CD8-positive, alpha-beta memory T cell (primary cell): ENCODE data around the gene PPTC7. TPM values are rescaled to one million over a fixed set of nuclear protein-coding genes. Genes with fewer than 3 reads are reported as not detected.
"Not testable (repeated sequence)": the region's sequence is repeated elsewhere in the genome, so short reads cannot be mapped to it uniquely, and the experiment has no call there.

Experiments
- CTCF ChIA-PET: fragments of 350-600 bp; sonication (Branson Sonifier 250); formaldehyde crosslinking; loops from one replicate; lab custom pipeline; 2021; ENCODE audit warnings: antibody characterized with exemption; lab: Charles Lee
- POLR2A ChIA-PET: fragments of 350-600 bp; sonication (Branson Sonifier 250); formaldehyde crosslinking; loops from one replicate; lab custom pipeline; 2021; ENCODE audit warnings: antibody characterized with exemption; lab: Charles Lee
- DNase-seq, 5 donors: peaks; one replicate each; pipeline versions ENCODE4 v3.0.0 to v3.0.0-alpha.2; 2020 to 2022; ENCODE audit warnings: mixed read lengths in 1 of 5
- H3K27ac ChIP-seq: one replicate; pipeline ENCODE4 v1.7.0; 2013; ENCODE audit warnings: low read depth, mild to moderate bottlenecking, low read length, moderate library complexity
- H3K27me3 ChIP-seq: 2 replicates; pipeline ENCODE4 v1.7.0; 2013; ENCODE audit warnings: low read length, mild to moderate bottlenecking; ENCODE audit not compliant: insufficient read depth, poor library complexity, severe bottlenecking
- H3K36me3 ChIP-seq: 2 replicates; pipeline ENCODE4 v1.7.0; 2013; ENCODE audit warnings: mild to moderate bottlenecking, low read length, moderate library complexity; ENCODE audit not compliant: insufficient read depth
- H3K4me1 ChIP-seq: 2 replicates; pipeline ENCODE4 v1.7.0; 2013; ENCODE audit warnings: mild to moderate bottlenecking, low read length, moderate library complexity; ENCODE audit not compliant: insufficient read depth
- H3K4me3 ChIP-seq: 2 replicates; pipeline ENCODE4 v1.7.0; 2013; ENCODE audit warnings: mild to moderate bottlenecking, low read length
- H3K9me3 ChIP-seq: 2 replicates; pipeline ENCODE4 v1.7.0; 2013; ENCODE audit warnings: mild to moderate bottlenecking, low read length
- H3K27ac Mint-ChIP-seq, 8 donors: one replicate each; pipeline ENCODE4 v1.8.0; 2020 to 2021; ENCODE audit warnings: mixed read lengths in 8 of 8, mild to moderate bottlenecking in 6 of 8, inconsistent platforms in 3 of 8, moderate library complexity in 3 of 8
- H3K27me3 Mint-ChIP-seq, 2 donors: one replicate each; pipeline ENCODE4 v1.8.0; 2020 to 2021; ENCODE audit warnings: mixed read lengths in 2 of 2, mild to moderate bottlenecking in 1 of 2, moderate library complexity in 1 of 2
- H3K36me3 Mint-ChIP-seq, 3 donors: one replicate each; pipeline ENCODE4 v1.8.0; 2020 to 2021; ENCODE audit warnings: mixed read lengths in 3 of 3, inconsistent platforms in 1 of 3, mild to moderate bottlenecking in 1 of 3
- H3K4me1 Mint-ChIP-seq, 3 donors: one replicate each; pipeline ENCODE4 v1.8.0; 2020 to 2021; ENCODE audit warnings: mixed read lengths in 3 of 3, inconsistent platforms in 1 of 3, mild to moderate bottlenecking in 1 of 3
- H3K4me3 Mint-ChIP-seq, 7 donors: one replicate each; pipeline ENCODE4 v1.8.0; 2020 to 2021; ENCODE audit warnings: mixed read lengths in 7 of 7, mild to moderate bottlenecking in 6 of 7, moderate library complexity in 4 of 7, inconsistent platforms in 2 of 7
- H3K9me3 Mint-ChIP-seq, 5 donors: one replicate each; pipeline ENCODE4 v1.8.0; 2020 to 2022; ENCODE audit warnings: mixed read lengths in 5 of 5, mild to moderate bottlenecking in 3 of 5, moderate library complexity in 2 of 5, inconsistent platforms in 1 of 5
- polyA plus RNA-seq: library from polyadenylated mRNA; unstranded; fragments of 300-500 nt; fragmentation: Illumina TruSeq; gene quantifications from one replicate; pipeline ENCODE4 v1.2.3, GENCODE V29; 2021
- total RNA-seq, 2 experiments: library from RNA; stranded (reverse); gene quantifications; one replicate each; pipeline ENCODE4 v1.2.3, GENCODE V29; 2021

The PPTC7 gene
- total and polyA plus RNA-seq, 3 experiments from 2014 or later = 11.7 to 52.0 (median 52.0) TPM

DNA sequence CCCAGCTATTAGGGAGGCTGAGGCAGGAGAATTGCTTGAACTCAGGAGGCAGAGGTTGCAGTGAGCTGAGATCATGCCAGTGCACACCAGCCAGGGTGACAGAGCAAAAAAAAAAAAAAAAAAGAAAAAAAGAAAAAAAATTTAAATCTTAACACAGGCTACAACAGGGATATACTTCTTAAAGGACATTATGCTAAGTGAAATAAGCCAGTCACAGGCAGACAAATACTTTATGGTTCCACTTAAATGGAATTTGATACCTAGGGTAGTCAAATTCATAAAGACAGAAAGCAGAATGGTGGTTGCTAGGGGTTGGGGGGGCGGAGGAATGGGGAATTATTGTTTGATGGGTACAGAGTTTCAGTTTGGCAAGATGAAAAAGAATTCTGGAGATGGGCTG is 14.8 kb upstream of the PPTC7 start:
- H3K36me3 ChIP-seq = no peaks in the 10 kb centered on the region
- no peaks in the 10 kb centered on the region for H3K4me1 ChIP-seq
- H3K9me3 ChIP-seq = no peaks in the 10 kb centered on the region
- Mint-ChIP-seq H3K27me3 (no peaks in the 10 kb centered on the region), H3K9me3 (no peaks in the 10 kb centered on the region), H3K36me3 (no peaks in the 10 kb centered on the region), H3K4me3 (no peak overlapping the region), H3K4me1 (peaks cover 0 to 6% (median 5%) of the 10 kb centered on the region in 3 donors), H3K27ac (no peak overlapping the region)
- ChIA-PET POLR2A (interaction anchor here (0.7 kb wide), 1 partner anchor 18 kb away, joined by 5 read pairs; no protein-coding TSS in a partner anchor), CTCF (interaction anchor here (1.3 to 14.5 kb wide), 2 partner anchors 43 to 129 kb away, joined by 4 to 154 read pairs; partner anchors contain the start of gene FAM216A)
- no peak for DNase-seq
- no peaks in the 10 kb centered on the region for H3K27me3 ChIP-seq
- H3K27ac ChIP-seq = no peak overlapping the region
- no peak overlapping the region for H3K4me3 ChIP-seq

DNA sequence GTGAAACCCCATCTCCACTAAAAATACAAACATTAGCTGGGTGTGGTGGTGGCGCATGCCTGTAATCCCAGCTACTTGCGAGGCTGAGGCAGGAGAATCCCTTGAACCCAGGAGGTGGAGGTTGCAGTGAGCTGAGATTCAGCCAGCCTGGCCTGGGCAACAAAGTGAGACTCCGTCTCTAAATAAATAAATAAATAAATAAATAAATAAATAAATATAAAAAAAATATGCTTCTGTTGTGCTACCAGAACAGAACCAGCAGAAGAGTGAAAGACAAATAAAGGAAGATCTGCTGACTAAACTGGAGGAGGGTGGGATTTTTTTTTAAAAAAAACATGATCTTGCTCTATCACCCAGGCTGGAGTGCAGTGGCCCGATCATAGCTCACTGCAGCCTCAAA is 9.8 kb upstream of the PPTC7 start:
- DNase-seq, H3K36me3 ChIP-seq, H3K4me3 Mint-ChIP-seq, H3K9me3 Mint-ChIP-seq, H3K27ac ChIP-seq, H3K36me3 Mint-ChIP-seq, H3K9me3 ChIP-seq, H3K27me3 Mint-ChIP-seq, H3K27me3 ChIP-seq, H3K4me3 ChIP-seq, H3K27ac Mint-ChIP-seq: not testable (repeated sequence)
- H3K4me1 Mint-ChIP-seq = peaks cover 4 to 17% (median 11%) of the 10 kb centered on the region in 3 donors
- ChIA-PET POLR2A (interaction anchor here (0.5 kb wide), 1 partner anchor 13 kb away, joined by 3 read pairs; no protein-coding TSS in a partner anchor), CTCF (interaction anchor here (1.3 to 14.5 kb wide), 3 partner anchors 10 to 124 kb away, joined by 4 to 154 read pairs (median 7); partner anchors contain the start of genes FAM216A and GPN3)
- H3K4me1 ChIP-seq = peaks cover 21% of the 10 kb centered on the region

DNA sequence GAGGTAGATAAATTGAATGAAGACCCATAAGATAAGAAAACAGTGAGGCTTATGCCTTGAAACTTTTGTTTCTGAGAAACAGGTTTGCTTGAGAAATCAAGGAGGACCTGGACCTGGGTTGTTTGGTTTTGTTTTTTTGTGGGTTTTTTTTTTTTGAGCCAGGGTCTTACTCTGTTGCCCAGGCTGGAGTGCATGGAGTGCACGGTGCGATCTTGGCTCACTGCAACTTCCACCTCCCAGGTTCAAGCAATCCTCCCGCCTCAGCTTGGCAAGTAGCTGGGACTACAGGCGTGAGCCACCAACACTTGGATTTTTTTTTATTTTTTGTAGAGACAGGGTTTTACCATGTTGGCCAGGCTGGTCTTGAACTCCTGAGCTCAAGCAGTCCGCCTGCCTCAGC is 9.0 kb upstream of the PPTC7 start:
- no peak for DNase-seq
- H3K27ac ChIP-seq = no peak overlapping the region

DNA sequence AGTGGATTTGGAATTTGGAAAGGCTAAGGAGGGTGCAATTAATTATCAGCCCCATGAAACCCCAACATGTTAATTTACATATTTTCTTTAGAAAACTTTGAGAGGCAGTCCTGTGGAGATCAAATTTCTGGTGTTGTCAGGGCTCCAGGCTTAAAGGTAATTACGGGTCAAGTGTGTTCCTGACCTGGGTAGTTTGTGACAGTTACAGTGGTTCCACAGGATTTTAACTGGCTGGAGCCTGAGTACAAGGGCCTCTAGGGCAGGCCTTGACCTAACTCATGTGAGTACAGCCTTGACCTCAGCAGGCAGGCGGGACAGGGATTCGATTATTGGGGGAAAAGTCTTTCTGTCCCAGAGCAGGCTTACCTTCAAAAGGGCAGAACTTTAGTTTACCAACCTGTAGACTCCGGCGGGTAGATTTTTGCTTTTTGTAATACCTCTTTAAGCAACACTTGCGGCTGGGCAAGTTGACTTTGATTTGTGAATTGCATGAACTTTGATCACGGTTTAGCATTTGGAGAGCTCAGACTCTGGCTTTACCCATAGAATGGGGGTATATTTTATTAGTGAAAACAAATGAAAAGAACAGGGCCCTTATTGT is 8.4 kb upstream of the PPTC7 start:
- Histone ChIP-seq H3K4me1 (peaks cover 21% of the 10 kb centered on the region), H3K4me3 (no peak overlapping the region), H3K9me3 (no peaks in the 10 kb centered on the region), H3K27me3 (no peaks in the 10 kb centered on the region), H3K36me3 (no peaks in the 10 kb centered on the region), H3K27ac (no peak overlapping the region)
- no peaks in the 10 kb centered on the region for H3K9me3 Mint-ChIP-seq
- peak overlapping the region in 1 of 7 donors; percentile 39 for H3K4me3 Mint-ChIP-seq
- peaks cover 0 to 1% of the 10 kb centered on the region in 2 donors for H3K27me3 Mint-ChIP-seq
- H3K4me1 Mint-ChIP-seq = peaks cover 4 to 17% (median 11%) of the 10 kb centered on the region in 3 donors
- ChIA-PET CTCF (interaction anchor here (1.9 to 14.5 kb wide), 3 partner anchors 11 to 37 kb away, joined by 4 to 154 read pairs (median 5); no protein-coding TSS in a partner anchor), POLR2A (no interaction called here)
- no peaks in the 10 kb centered on the region for H3K36me3 Mint-ChIP-seq
- no peak for DNase-seq
- peak overlapping the region in 5 of 8 donors; percentile 20 to 86 (median 71) for H3K27ac Mint-ChIP-seq

More for the DNA sequence above, 9.0 kb upstream of the PPTC7 start:
- Histone ChIP-seq H3K9me3 (no peaks in the 10 kb centered on the region), H3K27me3 (no peaks in the 10 kb centered on the region), H3K4me3 (no peak overlapping the region), H3K36me3 (no peaks in the 10 kb centered on the region), H3K4me1 (peaks cover 21% of the 10 kb centered on the region)
- Mint-ChIP-seq H3K27me3 (peaks cover 0 to 1% of the 10 kb centered on the region in 2 donors), H3K4me1 (peaks cover 4 to 17% (median 11%) of the 10 kb centered on the region in 3 donors), H3K36me3 (no peaks in the 10 kb centered on the region), H3K27ac (peak overlapping the region in 2 of 8 donors; percentile 30 to 72), H3K4me3 (no peak overlapping the region), H3K9me3 (no peaks in the 10 kb centered on the region)
- CTCF ChIA-PET = interaction anchor here (1.3 to 14.5 kb wide), 3 partner anchors 11 to 37 kb away, joined by 4 to 154 read pairs (median 4); no protein-coding TSS in a partner anchor
- POLR2A ChIA-PET = interaction anchor here (0.6 kb wide), 1 partner anchor 12 kb away, joined by 9 read pairs; no protein-coding TSS in a partner anchor

DNA sequence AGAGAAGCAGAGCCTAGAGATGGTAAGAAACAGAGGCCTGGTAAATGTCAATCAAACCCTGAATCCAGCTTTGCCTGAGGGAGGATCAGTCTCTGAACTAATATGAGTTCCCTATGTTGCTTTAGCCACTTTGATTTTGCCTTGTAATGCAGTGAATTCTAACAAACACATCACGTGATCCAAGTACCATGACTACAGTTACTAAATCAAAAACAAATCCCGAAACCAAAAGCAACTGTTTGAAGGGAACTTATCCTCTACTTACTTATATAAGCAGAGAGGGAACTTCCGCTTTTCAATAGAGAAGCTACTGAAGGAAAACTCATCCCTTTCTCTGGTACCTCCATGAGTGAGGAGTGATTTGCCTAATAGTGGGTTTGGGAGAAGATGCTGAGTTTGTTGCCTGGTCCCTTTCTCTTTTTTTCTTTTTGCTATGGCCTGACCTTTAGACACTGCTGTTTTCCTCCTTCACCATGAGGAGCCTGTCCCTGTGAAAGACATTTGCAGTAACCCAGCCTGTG is 7.7 kb upstream of the PPTC7 start:
- Histone ChIP-seq H3K9me3 (no peaks in the 10 kb centered on the region), H3K4me3 (no peak overlapping the region), H3K36me3 (no peaks in the 10 kb centered on the region), H3K27ac (no peak overlapping the region), H3K27me3 (no peaks in the 10 kb centered on the region), H3K4me1 (peaks cover 23% of the 10 kb centered on the region)
- ChIA-PET CTCF (interaction anchor here (1.2 to 14.5 kb wide), 4 partner anchors 9 to 36 kb away, joined by 3 to 154 read pairs (median 4); no protein-coding TSS in a partner anchor), POLR2A (no interaction called here)
- Mint-ChIP-seq H3K4me3 (peak overlapping the region in 2 of 7 donors; percentile 18 to 39), H3K9me3 (no peaks in the 10 kb centered on the region), H3K27me3 (peaks cover 0 to 1% of the 10 kb centered on the region in 2 donors), H3K36me3 (no peaks in the 10 kb centered on the region), H3K27ac (peak overlapping the region; percentile 37 to 86 (median 76)), H3K4me1 (peaks cover 4 to 18% (median 11%) of the 10 kb centered on the region in 3 donors)
- DNase-seq = peak in 2 of 5 donors; percentile 26 to 44

DNA sequence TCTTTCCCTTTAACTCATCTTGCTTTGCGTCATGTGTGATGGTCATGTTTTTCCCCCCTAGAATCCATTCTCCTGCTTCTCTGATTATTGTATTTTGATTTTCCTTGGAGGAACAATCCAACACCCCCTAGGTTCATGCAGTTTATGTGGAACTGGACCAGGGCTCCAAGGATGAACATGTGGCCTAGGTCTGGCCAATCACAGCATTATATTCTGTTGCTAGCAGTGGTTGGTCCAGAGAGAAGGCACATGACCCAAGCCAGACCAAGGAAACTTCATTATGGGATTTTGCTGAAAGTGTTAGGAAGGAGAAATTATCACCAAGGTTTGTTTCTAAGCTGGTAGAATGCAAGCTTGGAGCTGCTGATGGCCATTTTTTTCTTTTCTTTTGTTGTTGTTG is 6.9 kb upstream of the PPTC7 start:
- no peaks in the 10 kb centered on the region for H3K36me3 Mint-ChIP-seq
- POLR2A ChIA-PET = no interaction called here
- H3K9me3 ChIP-seq = no peaks in the 10 kb centered on the region
- H3K4me1 ChIP-seq = peaks cover 31% of the 10 kb centered on the region
- CTCF ChIA-PET = interaction anchor here (1.2 to 14.5 kb wide), 4 partner anchors 10 to 35 kb away, joined by 3 to 154 read pairs (median 4); no protein-coding TSS in a partner anchor
- peak overlapping the region in 3 of 8 donors; percentile 19 to 70 (median 39) for H3K27ac Mint-ChIP-seq
- H3K27ac ChIP-seq = no peak overlapping the region
- no peak overlapping the region for H3K4me3 Mint-ChIP-seq
- H3K4me1 Mint-ChIP-seq = peaks cover 11 to 26% (median 19%) of the 10 kb centered on the region in 3 donors
- no peaks in the 10 kb centered on the region for H3K27me3 ChIP-seq
- H3K9me3 Mint-ChIP-seq = no peaks in the 10 kb centered on the region
- H3K36me3 ChIP-seq = no peaks in the 10 kb centered on the region
- H3K27me3 Mint-ChIP-seq = peaks cover 0 to 1% of the 10 kb centered on the region in 2 donors
- H3K4me3 ChIP-seq = no peak overlapping the region
- DNase-seq = no peak

DNA sequence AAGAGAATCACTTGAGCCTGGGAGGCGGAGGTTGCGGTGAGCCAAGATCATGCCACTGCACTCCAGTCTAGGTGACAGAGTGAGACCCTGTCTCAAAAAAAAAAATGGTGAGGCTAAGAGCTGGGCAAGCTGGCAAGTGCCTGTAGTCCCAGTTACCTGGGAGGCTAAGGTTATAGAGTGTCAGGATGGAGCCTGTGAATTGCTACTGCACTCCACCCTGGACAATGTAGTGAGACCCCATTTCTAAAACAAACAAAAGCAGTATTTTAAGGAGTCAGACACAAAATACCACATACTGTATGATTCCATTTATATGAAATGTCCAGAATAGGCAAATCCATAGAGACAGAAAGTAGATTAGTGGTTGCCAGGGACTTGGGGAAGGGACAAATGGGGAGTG is 4.0 kb upstream of the PPTC7 start:
- H3K36me3 ChIP-seq, H3K9me3 ChIP-seq, H3K36me3 Mint-ChIP-seq, DNase-seq, H3K27ac ChIP-seq, H3K27me3 Mint-ChIP-seq, H3K4me3 Mint-ChIP-seq, H3K27ac Mint-ChIP-seq, H3K27me3 ChIP-seq, H3K4me3 ChIP-seq, H3K9me3 Mint-ChIP-seq: not testable (repeated sequence)
- ChIA-PET POLR2A (interaction anchor here (1.3 kb wide), 1 partner anchor 12 kb away, joined by 4 read pairs; no protein-coding TSS in a partner anchor), CTCF (interaction anchor here (0.6 to 1.1 kb wide), 2 partner anchors 15 to 137 kb away, joined by 3 to 4 read pairs; partner anchors contain the start of gene ARPC3)
- H3K4me1 ChIP-seq = peaks cover 49% of the 10 kb centered on the region
- H3K4me1 Mint-ChIP-seq = peaks cover 24 to 45% (median 39%) of the 10 kb centered on the region in 3 donors
